ENCODE measurements around the gene FAM107B.
A peak's percentile ranks its signal among the peaks of the same experiment; 100 is the strongest.

The FAM107B gene

GRCh38 chr10:14605231-14605925, 169.3 kb downstream of the FAM107B start:
- Histone ChIP-seq H3K27me3 (ENCODE audit: control insufficient read depth in 1 of 2, insufficient read depth in 2 of 2, low read length in 2 of 2) (no peaks in the 10 kb centered on the region), H3K27ac (ENCODE audit: low read depth, low read length) (no peak overlapping the region), H3K9me3 (ENCODE audit: control insufficient read depth in 1 of 2, low read length in 2 of 2) (no peaks in the 10 kb centered on the region), H3K36me3 (ENCODE audit: control insufficient read depth in 1 of 2, insufficient read depth in 2 of 2, low read length in 2 of 2) (peaks cover 0 to 6% of the 10 kb centered on the region in 2 donors), H3K4me1 (ENCODE audit: control insufficient read depth in 1 of 2, insufficient read depth in 2 of 2, low read length in 2 of 2) (peaks cover 24 to 41% of the 10 kb centered on the region in 2 donors), H3K9ac (ENCODE audit: low read depth in 1 of 2, low read length in 2 of 2) (peak overlapping the region; percentile 73 to 77), H3K4me3 (ENCODE audit: low read depth in 1 of 2, low read length in 2 of 2) (peak overlapping the region; percentile 60 to 77)

- Histone ChIP-seq H3K9ac (ENCODE audit: low read depth in 1 of 2, low read length in 2 of 2) (peak overlapping the region; percentile 73 to 77), H3K27ac (ENCODE audit: low read depth, low read length) (no peak overlapping the region), H3K36me3 (ENCODE audit: control insufficient read depth in 1 of 2, insufficient read depth in 2 of 2, low read length in 2 of 2) (peaks cover 0 to 6% of the 10 kb centered on the region in 2 donors), H3K4me1 (ENCODE audit: control insufficient read depth in 1 of 2, insufficient read depth in 2 of 2, low read length in 2 of 2) (peaks cover 24 to 36% of the 10 kb centered on the region in 2 donors), H3K4me3 (ENCODE audit: low read depth in 1 of 2, low read length in 2 of 2) (peak overlapping the region; percentile 77 to 87), H3K9me3 (ENCODE audit: control insufficient read depth in 1 of 2, low read length in 2 of 2) (no peaks in the 10 kb centered on the region), H3K27me3 (ENCODE audit: control insufficient read depth in 1 of 2, insufficient read depth in 2 of 2, low read length in 2 of 2) (no peaks in the 10 kb centered on the region)
Measured at GRCh38 chr10:14604181-14605142, 170.2 kb downstream of the FAM107B start.

DNA sequence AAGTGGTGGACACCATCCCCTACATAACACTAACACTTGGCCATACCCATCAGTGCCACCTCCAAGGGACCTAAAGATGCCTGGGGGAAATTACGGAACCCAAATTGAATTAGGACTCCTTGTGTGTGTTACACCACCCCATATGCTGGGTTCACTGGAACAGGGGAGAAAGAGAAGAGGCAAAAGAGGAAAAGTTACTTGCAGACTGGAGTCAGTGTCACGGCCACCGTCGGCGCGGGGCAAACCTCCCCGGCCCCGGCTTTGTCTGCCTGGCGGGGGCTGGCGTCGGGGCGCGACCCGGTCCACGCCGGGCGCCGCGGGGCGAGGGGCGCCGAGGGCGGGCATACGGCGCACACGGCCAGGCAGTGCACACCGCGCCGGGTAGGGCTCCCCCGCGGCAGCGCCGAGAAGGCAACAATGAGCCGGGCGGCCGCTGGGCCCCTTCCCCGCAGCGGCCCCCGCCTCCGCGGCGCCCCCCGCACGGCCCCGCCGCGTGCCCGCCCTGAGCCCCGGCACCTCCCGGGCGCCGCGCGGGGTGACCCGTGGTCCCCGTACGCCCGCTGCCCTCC, 171.1 kb downstream of the FAM107B start:
- Histone ChIP-seq H3K27me3 (ENCODE audit: control insufficient read depth in 1 of 2, insufficient read depth in 2 of 2, low read length in 2 of 2) (no peaks in the 10 kb centered on the region), H3K36me3 (ENCODE audit: control insufficient read depth in 1 of 2, insufficient read depth in 2 of 2, low read length in 2 of 2) (peaks cover 0 to 10% of the 10 kb centered on the region in 2 donors), H3K4me3 (ENCODE audit: low read depth in 1 of 2, low read length in 2 of 2) (peak overlapping the region; percentile 84 to 87), H3K9me3 (ENCODE audit: control insufficient read depth in 1 of 2, low read length in 2 of 2) (no peaks in the 10 kb centered on the region), H3K9ac (ENCODE audit: low read depth in 1 of 2, low read length in 2 of 2) (peak overlapping the region; percentile 67 to 88), H3K27ac (ENCODE audit: low read depth, low read length) (peak overlapping the region; percentile 26), H3K4me1 (ENCODE audit: control insufficient read depth in 1 of 2, insufficient read depth in 2 of 2, low read length in 2 of 2) (peaks cover 23 to 29% of the 10 kb centered on the region in 2 donors)

DNA sequence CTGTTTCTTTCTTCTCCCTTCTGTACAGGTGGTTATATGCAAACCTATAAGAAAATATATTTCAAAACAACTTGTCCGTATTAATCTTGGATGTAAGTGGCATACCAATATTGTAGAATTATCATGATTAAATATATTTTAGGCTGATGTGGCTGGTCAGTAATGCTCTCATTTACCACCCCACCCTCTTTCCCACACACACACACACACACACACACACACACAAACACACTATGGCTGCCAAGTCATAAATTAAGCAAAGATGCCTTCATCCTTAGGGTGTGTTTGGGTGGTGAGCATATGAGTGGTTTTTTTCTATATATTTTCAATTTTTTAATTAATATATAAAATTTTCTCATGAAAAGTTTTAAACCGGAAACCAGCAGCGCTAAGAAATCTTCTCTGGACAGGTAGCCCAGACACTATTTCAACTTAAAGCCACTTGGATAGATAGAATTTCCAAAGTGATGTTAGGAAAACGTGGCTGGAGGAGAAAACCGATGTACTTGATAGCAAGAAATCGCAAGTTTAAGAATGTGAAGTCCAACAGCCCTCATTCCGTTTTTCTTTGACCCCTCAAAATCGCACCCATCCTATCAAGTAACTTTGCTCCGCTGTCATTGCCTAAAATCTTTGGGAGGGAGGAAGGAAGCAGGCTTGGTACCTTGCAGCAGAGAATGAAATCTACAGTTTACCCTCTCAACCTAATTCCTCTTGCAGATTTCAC, 171.7 kb downstream of the FAM107B start:
- Histone ChIP-seq H3K27ac (ENCODE audit: low read depth, low read length) (peak overlapping the region; percentile 26), H3K4me1 (ENCODE audit: control insufficient read depth in 1 of 2, insufficient read depth in 2 of 2, low read length in 2 of 2) (peaks cover 18 to 25% of the 10 kb centered on the region in 2 donors), H3K4me3 (ENCODE audit: low read depth in 1 of 2, low read length in 2 of 2) (peak overlapping the region; percentile 84 to 87), H3K36me3 (ENCODE audit: control insufficient read depth in 1 of 2, insufficient read depth in 2 of 2, low read length in 2 of 2) (peaks cover 0 to 17% of the 10 kb centered on the region in 2 donors), H3K27me3 (ENCODE audit: control insufficient read depth in 1 of 2, insufficient read depth in 2 of 2, low read length in 2 of 2) (no peaks in the 10 kb centered on the region), H3K9me3 (ENCODE audit: control insufficient read depth in 1 of 2, low read length in 2 of 2) (no peaks in the 10 kb centered on the region), H3K9ac (ENCODE audit: low read depth in 1 of 2, low read length in 2 of 2) (peak overlapping the region; percentile 67 to 88)

- peaks cover 0 to 18% of the 10 kb centered on the region in 2 donors for H3K36me3 ChIP-seq (ENCODE audit: control insufficient read depth in 1 of 2, insufficient read depth in 2 of 2, low read length in 2 of 2)
- no peaks in the 10 kb centered on the region for H3K27me3 ChIP-seq (ENCODE audit: control insufficient read depth in 1 of 2, insufficient read depth in 2 of 2, low read length in 2 of 2)
- peaks cover 18 to 25% of the 10 kb centered on the region in 2 donors for H3K4me1 ChIP-seq (ENCODE audit: control insufficient read depth in 1 of 2, insufficient read depth in 2 of 2, low read length in 2 of 2)
- H3K9ac ChIP-seq (ENCODE audit: low read depth in 1 of 2, low read length in 2 of 2): no peak overlapping the region
- H3K4me3 ChIP-seq (ENCODE audit: low read depth in 1 of 2, low read length in 2 of 2): peak overlapping the region; percentile 25 to 84
- no peak overlapping the region for H3K27ac ChIP-seq (ENCODE audit: low read depth, low read length)
- no peaks in the 10 kb centered on the region for H3K9me3 ChIP-seq (ENCODE audit: control insufficient read depth in 1 of 2, low read length in 2 of 2)
Measured at GRCh38 chr10:14601872-14602725, 172.6 kb downstream of the FAM107B start.

DNA sequence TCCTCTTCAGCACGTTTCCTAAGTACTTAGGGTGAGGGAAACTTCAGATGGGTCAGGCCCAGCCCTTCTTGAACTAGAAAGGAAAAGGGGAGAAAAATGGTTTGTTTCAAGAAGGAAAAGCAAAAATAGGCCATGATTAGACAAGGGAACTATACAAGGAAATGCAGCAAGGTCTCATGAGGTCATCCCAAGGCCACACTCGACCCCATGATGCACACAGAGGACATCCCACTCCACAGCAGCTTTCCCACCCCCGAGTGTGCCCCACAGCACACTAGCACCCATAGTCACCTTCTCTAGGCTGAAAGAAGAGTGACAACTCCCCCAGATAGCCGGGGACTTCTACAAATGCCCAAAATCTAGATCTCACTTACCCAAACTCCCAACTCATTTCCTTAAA, 173.4 kb downstream of the FAM107B start:
- Histone ChIP-seq H3K27me3 (ENCODE audit: control insufficient read depth in 1 of 2, insufficient read depth in 2 of 2, low read length in 2 of 2) (no peaks in the 10 kb centered on the region), H3K36me3 (ENCODE audit: control insufficient read depth in 1 of 2, insufficient read depth in 2 of 2, low read length in 2 of 2) (peaks cover 0 to 18% of the 10 kb centered on the region in 2 donors), H3K9ac (ENCODE audit: low read depth in 1 of 2, low read length in 2 of 2) (no peak overlapping the region), H3K27ac (ENCODE audit: low read depth, low read length) (no peak overlapping the region), H3K4me3 (ENCODE audit: low read depth in 1 of 2, low read length in 2 of 2) (no peak overlapping the region), H3K9me3 (ENCODE audit: control insufficient read depth in 1 of 2, low read length in 2 of 2) (no peaks in the 10 kb centered on the region), H3K4me1 (ENCODE audit: control insufficient read depth in 1 of 2, insufficient read depth in 2 of 2, low read length in 2 of 2) (peaks cover 18 to 25% of the 10 kb centered on the region in 2 donors)

DNA sequence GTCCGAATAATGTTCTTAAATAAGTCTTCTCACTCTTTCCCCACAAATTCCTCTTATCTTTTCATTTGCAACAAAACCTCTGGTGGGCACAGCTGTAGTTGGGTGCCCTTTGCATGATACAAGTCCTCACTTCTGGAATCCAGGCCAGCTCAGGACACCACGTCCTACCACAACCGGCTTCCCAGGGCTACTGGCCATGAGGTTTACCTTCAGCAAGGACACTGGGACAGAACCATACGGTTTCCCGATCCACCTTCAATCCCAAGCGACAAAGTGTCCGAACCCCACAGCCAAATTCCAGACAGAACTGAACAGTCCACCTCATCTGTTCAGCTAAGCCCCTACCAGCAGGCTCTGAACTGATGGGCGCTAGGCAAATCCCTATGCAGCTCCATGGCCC, 174.6 kb downstream of the FAM107B start:
- Histone ChIP-seq H3K27ac (ENCODE audit: low read depth, low read length) (no peak overlapping the region), H3K9me3 (ENCODE audit: control insufficient read depth in 1 of 2, low read length in 2 of 2) (no peaks in the 10 kb centered on the region), H3K4me1 (ENCODE audit: control insufficient read depth in 1 of 2, insufficient read depth in 2 of 2, low read length in 2 of 2) (peaks cover 13 to 23% of the 10 kb centered on the region in 2 donors), H3K4me3 (ENCODE audit: low read depth in 1 of 2, low read length in 2 of 2) (no peak overlapping the region), H3K36me3 (ENCODE audit: control insufficient read depth in 1 of 2, insufficient read depth in 2 of 2, low read length in 2 of 2) (peaks cover 0 to 18% of the 10 kb centered on the region in 2 donors), H3K27me3 (ENCODE audit: control insufficient read depth in 1 of 2, insufficient read depth in 2 of 2, low read length in 2 of 2) (no peaks in the 10 kb centered on the region), H3K9ac (ENCODE audit: low read depth in 1 of 2, low read length in 2 of 2) (no peak overlapping the region)

- no peak overlapping the region for H3K4me3 ChIP-seq (ENCODE audit: low read depth in 1 of 2, low read length in 2 of 2)
- H3K4me1 ChIP-seq (ENCODE audit: control insufficient read depth in 1 of 2, insufficient read depth in 2 of 2, low read length in 2 of 2): peaks cover 11 to 18% of the 10 kb centered on the region in 2 donors
- H3K9ac ChIP-seq (ENCODE audit: low read depth in 1 of 2, low read length in 2 of 2): no peak overlapping the region
- H3K27ac ChIP-seq (ENCODE audit: low read depth, low read length): no peak overlapping the region
- H3K27me3 ChIP-seq (ENCODE audit: control insufficient read depth in 1 of 2, insufficient read depth in 2 of 2, low read length in 2 of 2): no peaks in the 10 kb centered on the region
- peaks cover 0 to 18% of the 10 kb centered on the region in 2 donors for H3K36me3 ChIP-seq (ENCODE audit: control insufficient read depth in 1 of 2, insufficient read depth in 2 of 2, low read length in 2 of 2)
- H3K9me3 ChIP-seq (ENCODE audit: control insufficient read depth in 1 of 2, low read length in 2 of 2): no peaks in the 10 kb centered on the region
Measured at GRCh38 chr10:14598809-14599764, 175.6 kb downstream of the FAM107B start.

Measured in duodenal mucosa (tissue), 2 donors.